C4-2B (cell line): ENCODE data around the gene KLF2.

Experiments
- H3K27ac ChIP-seq: fragments of 450-650 bp; 2 replicates; pipeline ENCODE4 v1.5.1; 2017
- ZFX ChIP-seq: fragments of 450-650 bp; IDR thresholded peaks from 2 replicates; pipeline ENCODE4 v1.6.1; 2017
- TF ChIP-seq, protein P1 (sequence below): fragments of 450-650 bp; conservative IDR thresholded peaks from 2 replicates; pipeline ENCODE4 v1.5.1; 2017; ENCODE audit warnings: mild to moderate bottlenecking

KLF2 gene

DNA sequence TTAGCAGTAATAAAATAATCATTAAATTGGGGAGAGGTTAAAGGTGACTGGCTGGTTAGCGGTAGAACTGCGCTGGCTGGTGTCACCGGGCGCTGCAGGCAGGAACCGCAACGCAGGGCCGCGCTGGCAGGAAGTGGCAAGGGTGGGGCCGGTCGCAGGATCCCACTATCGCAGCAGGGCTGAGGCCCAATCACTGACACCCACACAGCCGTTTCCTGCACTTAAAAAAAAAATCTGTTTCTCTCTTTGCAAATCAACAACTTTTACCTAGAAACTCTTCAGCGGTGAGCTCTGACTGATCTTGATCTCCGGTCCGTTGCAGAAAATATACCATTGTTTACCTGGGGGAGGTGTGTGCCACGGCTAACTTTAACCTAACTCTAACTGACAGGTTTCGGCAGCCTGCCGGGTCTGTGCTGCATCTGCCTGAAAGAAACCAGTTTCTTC, 46.9 kb downstream of the KLF2 start:
- H3K27ac ChIP-seq, result no peak overlapping the region
- TF ChIP-seq ZFX, result no peak
- TF ChIP-seq, protein P1, sequence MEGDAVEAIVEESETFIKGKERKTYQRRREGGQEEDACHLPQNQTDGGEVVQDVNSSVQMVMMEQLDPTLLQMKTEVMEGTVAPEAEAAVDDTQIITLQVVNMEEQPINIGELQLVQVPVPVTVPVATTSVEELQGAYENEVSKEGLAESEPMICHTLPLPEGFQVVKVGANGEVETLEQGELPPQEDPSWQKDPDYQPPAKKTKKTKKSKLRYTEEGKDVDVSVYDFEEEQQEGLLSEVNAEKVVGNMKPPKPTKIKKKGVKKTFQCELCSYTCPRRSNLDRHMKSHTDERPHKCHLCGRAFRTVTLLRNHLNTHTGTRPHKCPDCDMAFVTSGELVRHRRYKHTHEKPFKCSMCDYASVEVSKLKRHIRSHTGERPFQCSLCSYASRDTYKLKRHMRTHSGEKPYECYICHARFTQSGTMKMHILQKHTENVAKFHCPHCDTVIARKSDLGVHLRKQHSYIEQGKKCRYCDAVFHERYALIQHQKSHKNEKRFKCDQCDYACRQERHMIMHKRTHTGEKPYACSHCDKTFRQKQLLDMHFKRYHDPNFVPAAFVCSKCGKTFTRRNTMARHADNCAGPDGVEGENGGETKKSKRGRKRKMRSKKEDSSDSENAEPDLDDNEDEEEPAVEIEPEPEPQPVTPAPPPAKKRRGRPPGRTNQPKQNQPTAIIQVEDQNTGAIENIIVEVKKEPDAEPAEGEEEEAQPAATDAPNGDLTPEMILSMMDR, result no peak

DNA sequence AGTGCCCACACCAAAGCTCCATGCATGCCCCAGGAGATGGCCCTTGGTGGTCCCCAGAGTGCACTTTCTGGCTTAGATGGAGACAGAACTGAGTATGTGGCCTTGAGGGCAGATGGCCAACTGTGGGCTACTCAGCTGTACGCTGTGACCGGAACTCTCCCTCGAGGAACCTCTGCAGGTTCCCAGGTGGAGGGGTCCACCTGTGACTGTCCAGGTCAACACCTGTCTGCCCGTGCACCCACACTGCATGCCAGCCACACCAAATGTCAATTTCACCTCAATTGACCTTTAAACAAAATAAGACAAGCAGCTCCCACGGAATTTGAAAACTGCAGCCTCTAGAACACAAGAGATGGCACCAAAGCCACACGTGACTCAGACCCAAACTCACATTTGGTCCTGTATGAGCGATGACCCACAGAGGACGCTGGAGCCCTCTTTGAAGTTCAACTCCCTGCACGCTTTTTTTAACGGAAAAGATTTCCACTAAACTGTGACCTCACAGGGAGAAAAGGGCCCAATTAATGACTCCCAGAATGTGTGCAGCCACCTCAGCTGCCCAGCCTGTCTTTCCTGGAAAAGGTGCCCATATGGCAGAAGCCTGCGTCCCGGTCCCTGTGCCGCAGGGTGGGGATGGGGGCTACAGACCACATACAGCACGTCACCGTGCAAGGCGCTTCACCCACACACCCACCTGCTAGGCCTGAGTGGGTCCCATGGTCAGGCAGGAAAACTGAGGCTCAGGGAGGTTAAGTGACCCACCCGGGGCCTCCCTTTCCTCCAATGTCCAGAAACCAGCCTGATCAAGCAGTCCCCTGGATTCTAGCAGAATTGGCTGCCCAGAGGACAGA, 47.7 kb downstream of the KLF2 start:
- no peak for TF ChIP-seq ZFX
- TF ChIP-seq, protein P1, result no peak
- no peak overlapping the region for H3K27ac ChIP-seq

DNA sequence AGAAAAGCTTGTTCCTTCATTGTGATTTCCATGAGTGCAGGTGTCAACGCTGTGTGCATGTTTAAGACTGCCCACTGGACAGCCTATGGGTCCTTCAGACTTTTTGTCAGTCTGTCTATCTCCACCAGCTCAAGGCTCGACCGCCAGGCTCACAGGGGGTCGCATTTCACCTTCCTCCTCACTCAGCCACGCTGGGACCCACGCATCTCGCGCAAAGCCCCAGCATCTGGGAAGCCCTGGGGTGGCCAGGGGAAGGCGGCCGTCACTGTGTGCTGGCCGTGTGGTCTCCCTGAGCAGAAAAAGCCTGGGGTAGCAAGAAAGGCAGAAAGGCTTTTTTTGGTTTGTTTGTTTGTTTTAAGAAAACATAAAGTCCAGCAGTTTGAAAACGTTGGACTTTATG, 48.5 kb downstream of the KLF2 start:
- TF ChIP-seq ZFX, result no peak
- TF ChIP-seq, protein P1, result no peak
- no peak overlapping the region for H3K27ac ChIP-seq

DNA sequence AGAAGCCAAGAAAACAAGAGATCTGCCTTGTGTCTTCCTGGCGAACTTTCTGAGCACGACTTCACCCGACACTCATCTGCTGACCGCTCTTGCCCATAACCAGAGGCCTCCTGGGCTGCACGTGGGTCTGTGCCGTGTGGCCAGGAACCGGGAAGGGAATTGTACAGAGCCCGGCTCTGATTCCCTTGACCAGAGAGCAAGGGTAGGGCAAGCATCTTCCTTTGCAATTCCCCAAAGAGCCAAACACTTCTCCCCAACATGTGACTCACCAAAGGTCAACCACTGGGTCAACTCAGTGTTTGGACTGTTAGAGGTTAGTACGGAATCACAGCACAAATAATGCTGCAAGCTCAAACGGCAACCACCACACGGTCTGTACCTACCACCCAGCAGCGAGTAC, 48.9 kb downstream of the KLF2 start:
- H3K27ac ChIP-seq, result no peak overlapping the region
- no peak for TF ChIP-seq ZFX
- TF ChIP-seq, protein P1, result no peak

DNA sequence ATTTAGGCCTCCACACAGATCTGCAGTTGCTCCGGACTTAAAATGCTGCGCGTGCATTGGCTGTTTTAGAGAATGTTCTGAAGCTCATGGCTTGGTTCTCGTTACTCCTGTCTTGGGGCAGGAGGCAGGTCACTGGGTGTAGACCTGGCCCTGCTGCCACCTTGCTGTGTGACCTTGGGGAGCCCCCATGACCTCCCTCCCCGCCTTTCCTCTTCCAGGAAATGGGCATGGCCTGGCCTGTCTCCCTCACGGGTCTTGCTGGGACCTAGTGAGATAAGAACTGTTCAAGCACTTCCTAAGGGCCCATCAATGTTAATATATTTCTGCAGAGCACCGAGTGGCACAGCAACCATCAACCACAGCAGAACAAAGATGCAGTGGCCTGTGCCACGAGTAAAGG, 49.4 kb downstream of the KLF2 start:
- no peak overlapping the region for H3K27ac ChIP-seq
- no peak for TF ChIP-seq ZFX
- TF ChIP-seq, protein P1, result no peak

DNA sequence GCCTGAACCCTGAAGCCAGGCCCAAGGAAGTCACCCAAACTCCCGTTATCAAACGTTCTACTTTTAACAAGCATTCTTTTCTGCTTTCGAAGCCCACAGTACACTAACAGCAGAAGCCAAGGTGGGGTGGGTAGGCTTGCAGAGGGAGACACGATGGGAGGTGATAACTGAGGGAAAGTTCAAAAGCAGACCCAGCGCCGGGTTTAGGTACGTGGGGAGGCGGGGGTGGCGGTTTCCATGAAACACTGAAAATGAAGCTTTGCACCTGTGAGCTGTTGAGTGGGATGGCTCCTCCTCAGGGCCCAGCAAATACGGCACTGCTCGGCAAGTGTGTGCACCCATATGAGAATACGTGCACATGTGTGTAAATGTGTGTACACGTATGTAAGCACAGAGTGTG, 49.8 kb downstream of the KLF2 start:
- TF ChIP-seq, protein P1, result no peak
- TF ChIP-seq ZFX, result no peak
- no peak overlapping the region for H3K27ac ChIP-seq

DNA sequence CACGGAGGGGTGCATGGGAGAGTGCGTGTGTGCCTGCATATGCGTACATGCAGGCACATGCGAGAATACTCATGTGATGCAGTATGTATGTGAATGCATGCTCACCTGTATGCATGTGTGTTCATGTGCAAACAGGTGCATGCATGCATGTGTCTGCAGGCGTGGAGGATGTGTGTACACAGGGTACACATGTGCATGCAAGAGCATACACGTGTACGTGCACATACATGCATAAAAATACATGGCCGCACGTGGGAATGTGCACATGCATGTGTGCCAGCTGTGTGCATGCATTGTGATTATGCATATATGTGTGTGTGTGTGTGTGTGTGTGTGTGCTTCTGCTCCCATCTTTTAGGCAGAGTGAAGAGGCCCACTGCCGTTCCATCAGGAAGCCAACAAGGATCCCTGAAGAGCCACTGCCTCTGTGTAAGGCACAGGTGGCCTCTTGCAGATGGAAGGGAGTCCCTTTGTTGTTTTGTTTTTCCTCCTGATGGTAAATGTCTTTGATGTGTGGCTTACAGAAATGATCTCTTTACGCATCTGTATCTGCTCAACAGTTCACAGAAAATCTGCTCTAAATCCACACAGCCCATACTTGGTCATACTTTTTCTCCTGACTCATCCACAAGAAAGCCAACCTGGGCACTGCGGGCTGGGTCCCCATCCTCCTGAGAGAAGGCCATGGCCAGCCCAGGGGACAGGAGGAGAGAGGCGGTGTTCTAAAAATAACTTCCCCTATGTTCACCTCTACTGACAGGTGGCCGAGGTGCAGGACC, 50.7 kb downstream of the KLF2 start:
- no peak overlapping the region for H3K27ac ChIP-seq
- TF ChIP-seq ZFX, result no peak
- TF ChIP-seq, protein P1, result no peak
